Ishikawa (cell line): ENCODE measurements around the gene FMR1NB.

Source experiments
- CREB1 ChIP-seq: IDR thresholded peaks from 2 replicates; pipeline ENCODE4 v1.6.1; 2012; ENCODE audit warnings: low read depth
- EP300 ChIP-seq: IDR thresholded peaks from 2 replicates; pipeline ENCODE4 v1.6.1; 2012; ENCODE audit warnings: borderline replicate concordance
- FOXM1 ChIP-seq: IDR thresholded peaks from 2 replicates; pipeline ENCODE4 v1.6.1; 2012; ENCODE audit warnings: low read depth, borderline replicate concordance
- NFIC ChIP-seq: IDR thresholded peaks from 2 replicates; pipeline ENCODE4 v1.6.1; 2012
- RAD21 ChIP-seq: IDR thresholded peaks from 2 replicates; pipeline ENCODE4 v1.6.1; 2012; ENCODE audit warnings: low read depth
- TCF12 ChIP-seq: IDR thresholded peaks from 2 replicates; pipeline ENCODE4 v1.6.1; 2012; ENCODE audit warnings: low read depth
- YY1 ChIP-seq: IDR thresholded peaks from 2 replicates; pipeline ENCODE4 v1.6.1; 2012; ENCODE audit warnings: low read depth
- TF ChIP-seq, protein P1 (sequence below): IDR thresholded peaks from 2 replicates; pipeline ENCODE4 v1.6.1; 2012; ENCODE audit warnings: low read depth, mild to moderate bottlenecking

DNA sequence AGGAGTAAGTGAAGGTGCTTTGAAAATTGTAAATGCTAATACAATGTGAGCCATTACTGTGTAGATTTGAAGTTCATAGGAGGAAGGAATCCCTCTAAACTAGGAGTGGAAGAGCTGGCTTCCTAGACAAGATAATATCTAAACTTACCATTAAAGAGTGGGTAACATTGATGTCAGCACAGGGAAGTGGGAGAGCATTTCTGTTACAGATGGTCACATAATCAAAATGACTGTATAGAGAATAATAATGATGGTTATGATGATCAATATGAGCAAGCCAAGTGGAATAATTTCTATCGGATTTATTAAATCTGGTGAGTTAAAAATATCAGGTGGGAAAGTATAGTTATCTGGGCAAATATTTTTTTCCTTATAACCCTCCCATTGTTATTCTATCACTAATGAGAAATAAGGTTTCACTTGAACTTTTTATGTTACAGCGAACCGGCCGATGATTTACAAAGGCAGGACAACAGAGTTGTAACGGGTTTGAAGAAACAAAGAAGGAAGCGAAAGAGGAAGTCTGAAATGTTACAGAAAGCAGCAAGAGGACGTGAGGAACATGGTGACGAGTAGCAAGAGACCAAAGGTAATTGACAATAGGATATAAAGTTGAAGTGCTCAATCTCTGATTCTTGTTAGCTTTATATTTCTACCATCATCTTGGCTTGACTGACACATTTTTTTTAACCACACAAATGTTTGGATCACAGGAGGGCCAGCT is 43.5 kb downstream of the FMR1NB start:
- no peak for TF ChIP-seq EP300
- no peak for TF ChIP-seq RAD21
- TF ChIP-seq CREB1, result no peak
- no peak for TF ChIP-seq YY1
- TF ChIP-seq, protein P1, sequence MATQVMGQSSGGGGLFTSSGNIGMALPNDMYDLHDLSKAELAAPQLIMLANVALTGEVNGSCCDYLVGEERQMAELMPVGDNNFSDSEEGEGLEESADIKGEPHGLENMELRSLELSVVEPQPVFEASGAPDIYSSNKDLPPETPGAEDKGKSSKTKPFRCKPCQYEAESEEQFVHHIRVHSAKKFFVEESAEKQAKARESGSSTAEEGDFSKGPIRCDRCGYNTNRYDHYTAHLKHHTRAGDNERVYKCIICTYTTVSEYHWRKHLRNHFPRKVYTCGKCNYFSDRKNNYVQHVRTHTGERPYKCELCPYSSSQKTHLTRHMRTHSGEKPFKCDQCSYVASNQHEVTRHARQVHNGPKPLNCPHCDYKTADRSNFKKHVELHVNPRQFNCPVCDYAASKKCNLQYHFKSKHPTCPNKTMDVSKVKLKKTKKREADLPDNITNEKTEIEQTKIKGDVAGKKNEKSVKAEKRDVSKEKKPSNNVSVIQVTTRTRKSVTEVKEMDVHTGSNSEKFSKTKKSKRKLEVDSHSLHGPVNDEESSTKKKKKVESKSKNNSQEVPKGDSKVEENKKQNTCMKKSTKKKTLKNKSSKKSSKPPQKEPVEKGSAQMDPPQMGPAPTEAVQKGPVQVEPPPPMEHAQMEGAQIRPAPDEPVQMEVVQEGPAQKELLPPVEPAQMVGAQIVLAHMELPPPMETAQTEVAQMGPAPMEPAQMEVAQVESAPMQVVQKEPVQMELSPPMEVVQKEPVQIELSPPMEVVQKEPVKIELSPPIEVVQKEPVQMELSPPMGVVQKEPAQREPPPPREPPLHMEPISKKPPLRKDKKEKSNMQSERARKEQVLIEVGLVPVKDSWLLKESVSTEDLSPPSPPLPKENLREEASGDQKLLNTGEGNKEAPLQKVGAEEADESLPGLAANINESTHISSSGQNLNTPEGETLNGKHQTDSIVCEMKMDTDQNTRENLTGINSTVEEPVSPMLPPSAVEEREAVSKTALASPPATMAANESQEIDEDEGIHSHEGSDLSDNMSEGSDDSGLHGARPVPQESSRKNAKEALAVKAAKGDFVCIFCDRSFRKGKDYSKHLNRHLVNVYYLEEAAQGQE, result no peak
- TF ChIP-seq TCF12, result no peak
- TF ChIP-seq NFIC, result no peak
- TF ChIP-seq FOXM1, result no peak
